Amniotic stem cell (primary cell): ENCODE data around the gene OSBPL8.

Source experiments
- DNase-seq: peaks from one replicate; lab custom pipeline; 2025; lab: John Stamatoyannopoulos, UW

OSBPL8 gene

DNA sequence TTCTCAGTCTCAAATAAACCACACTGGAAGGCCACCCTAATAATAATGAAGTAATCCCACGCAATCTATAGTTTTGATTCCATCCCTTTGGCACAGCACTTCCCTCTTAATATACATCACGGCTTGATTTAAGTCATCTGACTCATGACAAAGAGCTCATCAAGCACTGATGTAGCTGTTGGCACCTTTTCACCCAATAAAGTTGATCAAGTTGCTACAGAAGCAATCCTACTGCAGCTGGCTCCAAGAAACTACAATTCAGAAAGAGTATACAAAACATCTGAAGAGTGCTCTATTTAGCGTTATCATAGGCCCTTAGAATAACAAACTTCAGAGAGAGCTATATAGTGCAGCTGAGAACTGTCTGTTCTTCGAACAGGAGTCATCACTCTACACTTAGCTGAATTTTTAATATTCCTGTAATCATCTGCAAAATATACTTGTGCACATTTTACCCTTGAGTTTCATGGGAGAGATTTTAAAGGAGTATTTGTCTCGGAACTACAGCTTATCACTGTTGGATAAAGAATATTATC lies 94.9 kb downstream of the OSBPL8 start:
- no peak for DNase-seq

- DNase-seq = no peak
Observed at GRCh38 chr12:76462668-76463224, 96.8 kb downstream of the OSBPL8 start.

DNA sequence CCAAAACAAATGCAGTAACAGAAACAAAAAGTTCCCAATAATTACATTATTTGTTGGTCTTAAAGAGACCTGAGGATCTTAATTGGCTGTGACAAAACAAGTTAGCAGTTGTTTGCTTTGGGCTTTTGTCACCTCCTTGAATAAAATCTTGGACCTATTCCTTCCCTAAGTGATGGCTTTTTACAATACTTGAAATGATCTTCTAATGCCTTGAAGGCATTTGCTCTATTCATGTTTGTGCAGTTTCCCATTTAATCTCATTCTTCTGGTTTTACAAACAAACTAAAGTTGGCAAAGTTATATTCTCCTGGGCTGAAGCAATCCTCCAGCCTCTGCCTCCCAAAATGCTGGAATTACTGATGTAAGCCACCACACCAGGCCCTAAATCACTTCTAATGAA lies 98.8 kb downstream of the OSBPL8 start:
- no peak for DNase-seq

GRCh38 chr12:76457818-76458217 lies 101.8 kb downstream of the OSBPL8 start:
- no peak for DNase-seq

DNA sequence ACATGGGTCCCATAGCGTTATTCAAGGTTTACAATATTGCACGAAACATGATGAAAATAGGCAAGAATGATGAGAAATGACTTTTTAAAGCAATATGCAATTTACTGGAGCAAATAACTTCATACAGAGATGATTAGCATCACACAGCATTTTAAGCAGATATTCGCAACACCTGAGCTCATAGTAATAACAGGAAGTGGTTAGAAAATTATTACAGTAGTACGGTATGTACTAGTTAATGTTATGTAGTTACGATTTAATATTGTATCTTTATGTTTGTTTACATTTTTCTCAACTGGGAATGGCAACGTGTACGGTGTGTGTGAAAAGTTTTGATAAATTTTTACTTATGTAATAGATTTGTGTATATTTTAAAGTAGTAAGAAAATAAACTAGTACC lies 102.6 kb downstream of the OSBPL8 start:
- no peak for DNase-seq

DNA sequence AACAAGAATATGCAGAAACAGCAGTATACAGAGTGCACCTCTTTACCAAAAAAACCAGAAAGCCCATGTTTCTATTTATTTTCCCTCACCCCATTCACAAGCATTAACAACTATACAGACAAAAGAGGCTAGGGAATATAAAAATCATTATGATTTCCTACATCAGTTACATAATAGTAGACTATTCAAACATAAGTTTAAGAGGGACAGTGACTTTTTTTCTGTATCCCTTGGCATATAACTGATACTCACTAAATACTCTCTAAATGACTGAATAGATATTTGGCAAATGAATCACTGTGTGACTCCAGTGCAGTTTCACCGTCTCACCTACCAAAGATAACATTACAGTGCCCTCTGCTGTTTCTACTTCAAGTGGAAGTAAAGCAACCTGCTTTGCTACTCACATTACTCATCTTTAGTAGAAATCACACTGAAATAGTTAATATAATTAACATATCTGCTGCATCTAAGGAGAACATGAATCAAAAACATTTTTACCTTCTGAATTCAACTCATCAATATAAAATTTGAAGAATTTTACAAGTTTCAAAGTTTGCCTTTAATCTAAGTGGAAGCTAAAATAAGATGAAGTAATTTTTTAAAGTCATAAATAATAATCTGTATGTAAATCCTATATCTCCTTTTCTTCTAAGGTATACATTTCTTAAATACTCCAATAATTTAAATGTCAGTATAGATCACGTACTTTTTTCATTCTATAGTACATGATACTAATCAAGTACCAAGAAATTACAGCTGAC lies 103.8 kb downstream of the OSBPL8 start:
- DNase-seq = peak; percentile 89

GRCh38 chr12:76451528-76451927 lies 108.0 kb downstream of the OSBPL8 start:
- DNase-seq = no peak

DNA sequence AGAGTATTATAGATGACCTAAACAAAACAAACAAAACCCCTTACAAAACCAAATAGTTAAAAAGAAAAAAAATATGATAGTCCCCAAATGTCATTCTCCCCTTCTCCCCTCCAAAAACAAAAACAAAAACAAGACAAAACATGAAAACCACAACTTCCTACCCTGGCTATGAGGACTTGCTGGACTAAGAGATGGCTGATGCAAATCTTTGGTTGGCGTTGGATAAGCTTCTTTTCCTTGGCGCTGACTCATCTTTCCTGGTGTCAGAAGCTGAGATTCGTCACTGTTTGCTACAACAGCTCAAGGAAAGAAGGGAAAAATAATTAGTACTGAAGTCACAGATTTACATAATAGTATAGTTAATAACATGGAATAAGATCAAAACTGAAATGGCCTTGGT lies 108.9 kb downstream of the OSBPL8 start:
- DNase-seq = no peak

GRCh38 chr12:76449993-76450392 lies 109.6 kb downstream of the OSBPL8 start:
- no peak for DNase-seq

- no peak for DNase-seq
Observed at GRCh38 chr12:76449583-76449982, 110.0 kb downstream of the OSBPL8 start.

DNA sequence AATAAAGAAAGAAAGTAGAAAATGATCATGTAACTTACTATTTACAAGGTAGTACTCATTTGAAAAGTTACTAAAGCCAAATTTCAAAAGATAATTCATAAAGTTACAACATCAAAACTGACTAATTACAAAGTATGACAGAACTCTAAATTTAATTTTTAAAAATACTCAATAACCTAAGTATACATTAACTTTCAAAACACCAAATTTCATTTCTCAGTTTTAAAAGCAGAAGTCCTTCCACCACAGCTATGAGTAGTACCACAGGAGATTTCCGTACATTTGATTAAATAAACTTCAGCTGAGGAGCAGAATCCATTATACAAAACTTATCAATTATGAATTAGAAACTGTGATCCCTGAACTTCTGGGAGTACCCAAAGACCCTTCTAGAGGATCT lies 110.6 kb downstream of the OSBPL8 start:
- no peak for DNase-seq

- DNase-seq = no peak
Observed at GRCh38 chr12:76446090-76446489, 113.5 kb downstream of the OSBPL8 start.

DNA sequence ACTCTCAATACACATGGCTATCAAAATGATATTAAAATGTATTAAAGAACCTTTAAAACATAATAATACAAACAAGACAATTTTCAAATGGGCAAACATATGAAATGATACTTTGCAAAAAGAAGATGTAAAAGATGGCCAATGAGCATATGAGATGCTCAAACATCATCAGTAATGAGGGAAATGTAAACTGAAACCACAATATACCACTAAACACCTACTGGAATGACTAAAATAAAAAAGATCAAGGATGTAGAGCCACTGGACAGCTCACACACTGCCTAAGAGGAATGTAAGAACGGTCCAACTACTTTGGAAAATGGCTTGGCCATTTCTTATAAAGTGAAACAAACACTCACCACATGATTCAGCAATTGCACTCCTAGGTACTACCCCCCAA lies 114.1 kb downstream of the OSBPL8 start:
- DNase-seq = no peak

- DNase-seq = no peak
Observed at GRCh38 chr12:76444408-76444984, 115.1 kb downstream of the OSBPL8 start.

- no peak for DNase-seq
Observed at GRCh38 chr12:76441016-76441415, 118.6 kb downstream of the OSBPL8 start.

- no peak for DNase-seq
Observed at GRCh38 chr12:76432733-76433132, 126.8 kb downstream of the OSBPL8 start.

DNA sequence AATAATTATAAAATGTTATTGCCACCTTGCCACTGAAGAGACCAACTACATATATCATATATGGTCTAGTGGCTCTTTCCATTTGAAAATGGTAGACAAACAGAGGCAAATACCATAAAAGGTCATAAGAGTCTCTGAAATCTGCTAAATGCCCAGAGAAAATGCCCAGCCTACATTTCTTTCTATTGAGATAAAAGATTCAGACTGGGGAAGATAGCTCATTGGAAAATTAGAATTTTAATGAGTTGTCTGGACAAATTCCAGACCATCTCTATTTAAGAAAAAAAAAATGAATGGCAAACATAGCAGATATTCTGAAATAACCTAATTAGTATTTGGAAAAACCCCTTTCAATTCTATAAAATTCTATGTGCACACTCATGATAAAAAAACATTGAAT lies 131.5 kb downstream of the OSBPL8 start:
- no peak for DNase-seq

- DNase-seq = no peak
Observed at GRCh38 chr12:76426160-76426559, 133.4 kb downstream of the OSBPL8 start.

DNA sequence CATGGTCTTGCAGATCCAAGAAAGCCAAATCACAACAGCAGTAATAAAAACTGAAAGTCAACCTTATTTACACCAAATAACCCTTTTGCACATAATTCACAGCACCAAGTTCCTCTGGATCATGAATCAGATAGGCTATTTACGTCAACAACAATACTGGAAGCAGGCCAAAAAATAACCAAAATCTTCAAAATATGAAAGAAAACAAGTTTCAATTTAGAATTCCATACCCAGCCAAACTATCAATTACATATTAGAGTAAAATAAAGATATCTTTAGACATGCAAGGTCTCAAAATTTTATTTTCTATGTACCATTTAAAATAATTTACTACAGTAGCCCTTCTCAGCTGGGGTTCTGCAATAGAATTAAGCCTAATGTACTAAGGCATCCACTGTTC lies 134.6 kb downstream of the OSBPL8 start:
- DNase-seq = no peak

- no peak for DNase-seq
Observed at GRCh38 chr12:76422543-76423438, 136.8 kb downstream of the OSBPL8 start.

GRCh38 chr12:76422154-76422542 lies 137.4 kb downstream of the OSBPL8 start:
- DNase-seq = no peak

- DNase-seq = no peak
Observed at GRCh38 chr12:76421046-76421445, 138.5 kb downstream of the OSBPL8 start.
